HuH-7 (cell line): Measurements from ENCODE around the gene TMEM120A.
A peak's percentile ranks its signal among the peaks of the same experiment; 100 is the strongest.
"Not testable (repeated sequence)": the region's sequence is repeated elsewhere in the genome, so short reads cannot be mapped to it uniquely, and the experiment has no call there.

Experiments used
- DNase-seq: peaks from one replicate; pipeline ENCODE4 v3.0.0; 2011; ENCODE audit warnings: low spot score

TMEM120A gene

DNA sequence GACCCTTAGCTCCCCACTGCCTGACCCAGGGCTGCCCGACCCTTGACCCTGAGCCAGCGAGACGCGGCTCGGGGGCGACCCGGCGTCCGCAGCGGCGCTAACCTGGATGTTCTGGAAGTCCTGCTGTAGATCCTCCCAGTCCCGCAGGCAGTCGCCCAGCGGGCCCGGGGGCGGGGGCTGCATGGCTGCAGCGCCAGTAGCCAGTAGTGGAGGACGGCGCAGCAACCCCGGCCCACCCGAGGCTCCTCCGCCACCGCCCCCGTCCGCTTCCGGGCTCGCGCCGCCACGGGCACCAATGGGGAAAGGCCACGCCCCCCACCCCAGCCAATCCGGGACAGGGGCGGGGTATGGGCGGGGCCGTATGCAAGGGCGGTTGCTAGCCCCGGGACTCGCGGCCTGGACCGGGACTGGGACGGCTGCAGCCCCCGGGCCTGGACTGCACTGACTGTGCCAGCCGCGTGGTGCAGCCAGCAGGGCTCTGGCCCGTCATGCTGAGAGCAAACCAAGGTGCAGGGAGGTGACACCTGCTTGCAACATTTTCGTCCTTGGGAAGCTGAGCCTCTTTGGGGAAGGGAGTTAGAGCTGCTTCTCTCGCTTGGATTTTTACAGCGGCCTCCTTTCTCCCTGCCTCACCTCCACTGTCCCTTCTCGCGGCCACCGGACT, at the start of gene TMEM120A:
TMEM120A (minus strand) TSS at position 208 of the 664 bp plus-strand sequence; CDS start at position 183, 25 bp downstream.
- peak; percentile 98 for DNase-seq

GRCh38 chr7:76040126-76040525, 45.7 kb upstream of the TMEM120A start:
- DNase-seq: no peak

- DNase-seq: no peak
These were observed 42.9 kb upstream of the TMEM120A start for GRCh38 chr7:76037310-76037709.

GRCh38 chr7:76031964-76032363, 37.6 kb upstream of the TMEM120A start:
- DNase-seq: no peak

DNA sequence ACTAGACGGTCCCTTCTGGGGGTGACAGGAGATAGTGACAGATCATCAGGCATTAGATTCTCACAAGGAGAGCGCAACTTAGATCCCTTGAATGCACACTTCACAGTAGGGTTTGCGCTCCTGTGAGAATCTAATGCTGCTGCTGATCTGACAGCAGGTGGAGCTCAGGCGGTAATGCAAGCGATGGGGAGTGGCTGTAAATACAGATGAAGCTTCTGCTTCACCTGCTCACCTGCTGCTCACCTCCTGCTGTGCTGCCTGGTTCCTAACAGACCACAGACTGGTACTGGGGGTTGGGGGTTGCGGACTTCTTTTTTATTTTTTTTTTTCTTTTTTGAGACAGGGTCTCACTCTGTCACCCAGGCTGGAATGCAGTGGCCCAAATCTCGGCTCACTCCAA, 35.3 kb upstream of the TMEM120A start:
- not testable (repeated sequence) for DNase-seq

DNA sequence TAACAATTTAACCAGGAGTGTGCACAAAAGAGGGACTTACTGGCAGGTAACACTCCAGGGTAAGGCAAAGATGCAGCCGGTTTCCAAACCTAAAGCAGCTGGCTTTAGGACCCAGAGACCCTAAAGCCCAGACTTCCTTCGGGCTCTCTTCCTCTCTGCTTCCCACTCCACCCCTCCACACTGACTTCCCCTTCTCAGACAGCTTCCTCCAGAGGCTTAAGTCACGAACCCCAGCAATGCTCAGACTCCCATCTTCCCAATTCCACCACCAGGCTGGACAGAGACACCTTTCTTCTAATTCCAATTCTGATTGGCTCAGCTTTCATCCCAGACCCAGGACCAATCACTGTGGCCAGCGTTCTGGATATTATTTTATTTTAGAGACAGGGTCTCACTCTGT, 28.6 kb upstream of the TMEM120A start:
- no peak for DNase-seq

DNA sequence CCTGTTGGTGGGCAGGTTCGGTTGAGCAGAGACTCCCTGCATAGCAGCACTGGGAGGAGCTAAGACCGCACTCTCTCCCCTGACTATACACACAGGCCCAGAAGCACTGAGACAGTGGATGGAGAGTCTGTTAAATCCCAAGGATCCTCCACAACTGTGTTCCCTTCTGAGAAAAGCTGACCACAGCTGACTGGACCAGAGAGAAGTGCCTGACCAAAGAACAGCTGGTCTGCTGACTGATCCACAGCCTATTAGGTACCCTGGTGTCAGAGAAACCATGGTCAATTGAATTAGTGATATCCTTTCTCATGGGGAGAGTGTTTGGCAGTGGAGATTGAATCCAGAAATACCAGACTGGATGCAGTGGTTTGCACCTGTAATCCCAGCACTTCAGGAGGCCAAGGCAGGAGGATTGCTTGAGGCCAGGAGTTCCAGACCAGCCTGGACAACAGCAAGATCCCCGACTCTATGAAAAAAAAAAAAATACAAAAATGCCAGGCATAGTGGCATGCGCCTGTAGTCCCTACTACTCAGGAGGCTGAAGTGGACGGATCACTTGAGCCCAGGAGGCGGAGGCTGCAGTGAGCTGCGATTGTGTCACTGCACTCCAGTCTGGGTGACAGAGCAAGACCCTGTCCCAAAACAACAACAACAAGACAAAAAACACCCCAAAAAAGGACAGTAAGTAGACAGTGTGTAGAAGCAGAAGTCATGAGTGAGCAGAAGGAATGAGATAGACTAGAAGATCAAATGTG, 27.8 kb upstream of the TMEM120A start:
- no peak for DNase-seq

DNA sequence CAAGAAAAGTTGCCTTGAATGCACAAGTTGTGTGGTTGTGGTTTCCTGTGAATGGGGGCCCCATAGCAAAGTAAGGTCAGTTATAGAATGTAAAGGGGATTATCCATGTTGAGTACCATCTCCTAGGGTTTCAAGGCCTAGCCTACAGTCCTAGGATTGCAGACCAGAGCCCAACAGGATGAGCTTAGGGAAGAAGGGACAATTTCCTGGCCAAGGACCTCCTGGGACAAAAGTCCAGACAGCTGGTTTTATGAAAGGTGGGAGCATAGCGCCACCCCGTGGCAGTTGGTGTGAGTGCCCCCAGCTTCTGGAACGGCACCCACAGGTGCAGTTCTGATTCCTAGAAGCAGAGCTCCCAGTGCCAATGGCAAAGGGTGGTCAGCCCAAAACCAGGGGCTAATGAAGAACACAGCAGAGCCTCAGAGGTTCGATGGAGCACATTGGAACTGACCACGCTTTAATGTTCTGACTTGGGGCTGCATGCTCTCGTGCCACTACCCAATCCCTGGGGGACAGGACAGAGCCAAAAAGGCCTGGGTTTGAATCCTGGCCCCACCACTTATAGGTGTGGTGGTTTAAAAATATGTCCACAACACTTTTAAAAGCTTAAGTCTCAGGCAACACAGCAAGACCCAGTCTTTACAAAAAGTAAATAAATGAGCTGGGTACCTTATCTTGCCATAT, 25.8 kb upstream of the TMEM120A start:
- DNase-seq: peak; percentile 65

DNA sequence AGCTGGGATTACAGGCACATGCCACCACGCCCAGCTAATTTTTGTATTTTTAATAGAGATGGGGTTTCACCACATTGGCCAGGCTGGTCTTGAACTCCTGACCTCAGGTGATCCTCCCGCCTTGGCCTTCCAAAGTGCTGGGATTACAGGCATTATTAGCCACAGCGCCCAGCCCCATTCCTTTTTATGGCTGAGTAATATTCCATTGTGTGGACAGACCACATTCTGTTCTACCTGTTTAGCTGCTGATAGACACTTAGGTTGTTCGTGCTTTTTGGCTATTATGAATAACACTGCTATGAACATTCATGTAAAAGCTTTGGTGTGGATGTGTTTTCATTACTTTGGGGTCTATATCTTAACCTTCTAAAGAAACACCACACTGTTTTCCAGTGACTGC, 24.1 kb upstream of the TMEM120A start:
- not testable (repeated sequence) for DNase-seq

GRCh38 chr7:76016191-76016947, 22.0 kb upstream of the TMEM120A start:
- DNase-seq: no peak

GRCh38 chr7:76011442-76011861, 17.1 kb upstream of the TMEM120A start:
- DNase-seq: no peak

- DNase-seq: no peak
These were observed 15.5 kb upstream of the TMEM120A start for GRCh38 chr7:76009672-76010600.

DNA sequence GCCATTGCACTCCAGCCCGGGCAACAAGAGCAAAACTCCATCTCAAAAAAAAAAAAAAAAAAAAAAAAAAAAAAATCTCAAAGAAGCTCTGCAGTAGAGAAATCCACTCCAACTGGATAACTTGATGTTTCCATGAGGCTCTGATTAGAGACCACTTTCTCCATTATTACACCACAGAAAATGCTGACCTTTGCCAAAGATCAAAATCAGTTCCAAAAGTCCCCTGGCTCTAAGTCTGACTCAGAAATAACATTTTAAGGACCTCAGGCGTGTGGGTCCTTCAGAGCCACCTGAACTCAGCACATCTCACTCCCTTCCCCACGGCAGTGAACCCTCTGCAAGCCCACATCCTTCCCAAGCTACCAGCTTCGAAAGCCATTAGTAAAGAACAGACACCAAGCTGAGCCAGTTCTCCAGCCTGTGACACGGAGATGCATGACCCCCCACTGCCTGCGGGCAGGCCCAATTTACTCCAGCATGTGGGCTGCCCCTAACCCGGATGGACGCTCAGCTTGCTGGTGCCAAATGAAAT, 13.8 kb upstream of the TMEM120A start:
- no peak for DNase-seq

DNA sequence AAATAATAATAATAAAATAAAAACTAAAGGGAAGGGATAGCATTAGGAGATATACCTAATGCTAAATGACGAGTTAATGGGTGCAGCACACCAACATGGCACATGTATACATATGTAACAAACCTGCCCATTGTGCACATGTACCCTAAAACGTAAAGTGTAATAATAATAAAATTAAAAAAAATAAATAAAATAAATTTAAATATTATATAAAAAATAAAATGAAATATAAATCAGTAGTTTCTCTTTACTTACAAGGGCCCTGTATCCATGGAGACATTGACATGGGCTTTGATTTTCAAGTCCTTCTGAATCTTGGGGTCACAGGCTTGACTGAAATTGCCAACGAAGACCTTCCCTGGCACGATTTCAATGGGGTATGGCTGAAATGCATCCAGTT, 10.6 kb upstream of the TMEM120A start:
- DNase-seq: not testable (repeated sequence)

DNA sequence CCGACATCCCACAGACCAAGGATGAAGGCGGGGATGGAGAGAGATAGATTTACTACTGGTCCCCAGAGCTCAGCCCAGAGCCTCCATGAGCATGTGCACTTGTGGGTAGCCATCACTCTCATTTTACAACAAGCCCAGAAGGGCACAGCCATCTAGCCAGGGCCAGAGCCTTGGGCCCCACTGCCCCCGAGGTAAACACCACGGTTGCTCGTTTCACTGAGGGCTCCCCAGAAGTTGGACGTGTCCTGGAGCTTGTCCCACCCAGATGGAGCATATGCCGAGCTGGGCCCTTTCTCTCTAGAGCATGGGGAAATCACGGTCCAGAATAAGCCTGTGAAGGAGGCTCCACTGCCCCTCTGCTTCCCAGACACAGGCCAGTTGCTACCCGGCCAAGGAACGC, 9.0 kb upstream of the TMEM120A start:
- no peak for DNase-seq

DNA sequence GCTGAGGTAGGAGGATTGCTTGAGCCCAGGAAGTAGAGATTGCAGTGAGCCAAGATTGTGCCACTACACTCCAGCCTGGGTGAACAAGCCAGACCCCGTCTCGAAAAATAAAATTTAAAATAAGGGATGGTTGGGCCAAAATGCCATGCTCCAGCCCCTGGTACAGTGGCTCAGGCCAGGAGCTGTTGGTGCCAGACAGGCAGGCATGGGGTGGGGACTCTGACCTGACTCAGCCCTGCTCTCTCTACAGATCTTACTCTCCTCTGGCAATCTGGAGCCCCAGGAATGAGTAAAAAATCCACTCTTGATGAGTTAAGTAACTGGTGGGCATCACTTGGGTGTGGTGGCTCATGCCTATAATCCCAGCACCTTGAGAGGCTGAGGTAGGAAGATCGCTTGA, 8.4 kb upstream of the TMEM120A start:
- DNase-seq: no peak

- no peak for DNase-seq
These were observed 7.7 kb upstream of the TMEM120A start for GRCh38 chr7:76002139-76002538.

DNA sequence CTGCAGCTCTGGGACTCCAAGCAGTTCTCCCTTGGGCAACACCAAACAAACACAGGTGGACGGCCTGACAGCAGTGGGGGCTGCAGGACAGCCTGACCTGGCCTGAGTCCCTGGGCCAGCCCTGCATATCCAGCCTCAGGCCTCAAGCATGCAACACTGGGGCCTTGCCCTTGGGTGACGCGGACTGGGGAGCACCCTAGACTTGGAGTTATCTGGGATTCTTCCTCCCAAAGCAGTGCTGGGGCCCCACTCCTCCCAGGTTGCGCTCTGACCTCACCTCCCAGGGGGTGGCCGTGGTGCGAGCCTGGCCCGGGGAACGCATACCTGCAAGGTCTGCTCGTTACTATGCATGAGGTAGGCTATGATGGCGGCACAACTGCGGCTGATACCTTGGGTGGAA, 6.2 kb upstream of the TMEM120A start:
- DNase-seq: no peak

GRCh38 chr7:75998038-75998437, 3.6 kb upstream of the TMEM120A start:
- DNase-seq: no peak

GRCh38 chr7:75996476-75996875, 2.1 kb upstream of the TMEM120A start:
- DNase-seq: no peak

DNA sequence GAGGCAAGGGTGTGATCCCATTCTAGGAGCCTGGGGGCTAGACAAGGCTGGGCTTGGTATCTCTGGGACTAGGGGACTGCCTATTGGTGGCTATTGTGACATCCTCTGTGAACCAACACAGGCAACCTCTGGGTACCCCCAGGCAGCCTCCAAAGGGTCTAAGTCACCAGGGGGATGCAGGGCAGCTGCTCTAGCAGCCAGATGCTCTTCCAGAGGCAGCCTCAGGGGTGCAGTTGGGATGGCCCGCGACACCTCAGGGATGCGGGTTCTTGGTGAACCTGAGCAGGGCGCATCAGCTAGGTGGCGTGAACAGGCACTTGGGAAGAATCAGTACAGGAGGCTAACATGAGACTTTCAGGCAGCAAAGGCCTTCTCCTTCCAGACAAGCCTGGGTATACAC, 1.6 kb upstream of the TMEM120A start:
- DNase-seq: no peak
